Common myeloid progenitor, CD34-positive (primary cell): ENCODE results near the gene RANGAP1.
A peak's percentile ranks its signal among the peaks of the same experiment; 100 is the strongest.

Experiments
- CTCF ChIA-PET: fragments of 350-600 bp; sonication (Branson Sonifier 250); formaldehyde crosslinking; loops from one replicate; lab custom pipeline; 2021; ENCODE audit warnings: antibody characterized with exemption; lab: Charles Lee
- POLR2A ChIA-PET: fragments of 350-600 bp; sonication (Branson Sonifier 250); formaldehyde crosslinking; loops from one replicate; lab custom pipeline; 2021; ENCODE audit warnings: antibody characterized with exemption; lab: Charles Lee
- DNase-seq, 3 donors: peaks; one replicate each; pipeline versions ENCODE4 v3.0.0 to v3.0.0-alpha.2; 2013
- H3K27ac ChIP-seq, 2 experiments: 1 replicate in 1 of 2; 2 replicates in 1 of 2; pipeline ENCODE4 v1.7.0; 2013; ENCODE audit warnings: inconsistent platforms in 2 of 2, low read length in 2 of 2, mild to moderate bottlenecking in 2 of 2, low read depth in 1 of 2, moderate library complexity in 1 of 2; ENCODE audit not compliant: severe bottlenecking in 2 of 2, insufficient read depth in 1 of 2, poor library complexity in 1 of 2
- H3K27me3 ChIP-seq, 5 experiments: replicated peaks in 2 of 5; 1 replicate in 3 of 5; 2 replicates in 2 of 5; pipeline versions ENCODE4 v1.6.1 to v1.7.0; 2013; ENCODE audit warnings: low read length in 4 of 5, mild to moderate bottlenecking in 2 of 5, moderate library complexity in 2 of 5, inconsistent platforms in 1 of 5; ENCODE audit not compliant: insufficient read depth in 5 of 5, control insufficient read depth in 4 of 5
- H3K36me3 ChIP-seq, 4 experiments: 1 replicate in 2 of 4; 2 replicates in 2 of 4; pipeline versions ENCODE4 v1.6.1 to v1.7.0; 2013; ENCODE audit warnings: low read length in 3 of 4, control low read depth in 1 of 4, mild to moderate bottlenecking in 1 of 4; ENCODE audit not compliant: control insufficient read depth in 4 of 4, insufficient read depth in 4 of 4
- H3K4me1 ChIP-seq, 4 experiments: 1 replicate in 3 of 4; 2 replicates in 1 of 4; pipeline versions ENCODE4 v1.6.1 to v1.7.1; 2013; ENCODE audit warnings: low read length in 3 of 4, mild to moderate bottlenecking in 3 of 4, control low read depth in 1 of 4, inconsistent platforms in 1 of 4, moderate library complexity in 1 of 4; ENCODE audit not compliant: control insufficient read depth in 4 of 4, insufficient read depth in 4 of 4; ENCODE audit errors: control extremely low read depth in 1 of 4
- H3K4me3 ChIP-seq, 7 experiments: 1 replicate in 4 of 7; 2 replicates in 3 of 7; pipeline versions ENCODE4 v1.5.1 to v1.7.0; 2013; ENCODE audit warnings: mild to moderate bottlenecking in 7 of 7, low read length in 6 of 7, moderate library complexity in 6 of 7, inconsistent platforms in 2 of 7, low read depth in 2 of 7, control low read depth in 1 of 7; ENCODE audit not compliant: insufficient read depth in 4 of 7, control insufficient read depth in 1 of 7; ENCODE audit errors: extremely low read depth in 1 of 7
- H3K9me3 ChIP-seq, 5 experiments: 1 replicate in 4 of 5; 2 replicates in 1 of 5; pipeline versions ENCODE4 v1.6.1 to v1.7.1; 2013; ENCODE audit warnings: low read length in 4 of 5, mild to moderate bottlenecking in 2 of 5, inconsistent platforms in 1 of 5, low read depth in 1 of 5, moderate library complexity in 1 of 5; ENCODE audit not compliant: control insufficient read depth in 4 of 5, insufficient read depth in 2 of 5; ENCODE audit errors: control extremely low read depth in 1 of 5
- WGBS: methylation state at CpG from one replicate; pipeline ENCODE4 v1.1.5; 2013; ENCODE audit not compliant: insufficient coverage; 5-methylcytosine and 5-hydroxymethylcytosine counted together

Gene RANGAP1

DNA sequence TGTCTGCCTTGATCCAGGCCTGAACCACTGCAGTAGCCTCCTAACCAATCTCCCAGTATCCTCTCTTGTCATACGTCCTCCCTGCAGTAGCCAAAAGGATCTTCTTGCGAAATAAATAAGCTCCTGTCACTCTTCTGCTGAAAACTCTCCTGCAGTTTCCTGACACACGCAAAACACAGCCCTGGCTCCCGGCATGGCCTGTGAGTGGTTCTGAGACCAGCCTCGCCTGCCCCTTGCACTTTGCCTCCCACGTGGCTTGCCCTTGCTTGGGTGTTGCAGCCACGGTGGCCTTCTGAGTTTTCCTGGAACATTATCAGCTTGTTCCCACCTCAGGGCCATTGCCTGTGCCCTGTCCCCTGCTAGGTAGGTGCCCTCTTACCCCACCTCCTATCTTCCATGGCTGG is 22.6 kb upstream of the RANGAP1 start:
- H3K4me3 ChIP-seq: no peak overlapping the region
- ChIA-PET POLR2A (no interaction called here), CTCF (interaction anchor here (0.6 kb wide), 1 partner anchor 1833 kb away, joined by 3 read pairs; no protein-coding TSS in a partner anchor)
- DNase-seq: no peak
- H3K27ac ChIP-seq: no peak overlapping the region
- H3K27me3 ChIP-seq: no peaks in the 10 kb centered on the region
- H3K36me3 ChIP-seq: peaks cover 0 to 31% (median 11%) of the 10 kb centered on the region in 4 experiments
- no peaks in the 10 kb centered on the region for H3K9me3 ChIP-seq
- WGBS: 95% methylated on average over 5 of the region's 7 CpGs
- H3K4me1 ChIP-seq: peaks cover 0 to 9% (median under 1%) of the 10 kb centered on the region in 4 experiments

GRCh38 chr22:41308054-41308453 is 22.1 kb upstream of the RANGAP1 start:
- ChIA-PET POLR2A (no interaction called here), CTCF (no interaction called here)
- WGBS: 86% methylated on average over 2 of the region's 3 CpGs
- no peaks in the 10 kb centered on the region for H3K27me3 ChIP-seq
- H3K27ac ChIP-seq: no peak overlapping the region
- no peak for DNase-seq
- H3K9me3 ChIP-seq: no peaks in the 10 kb centered on the region
- H3K4me1 ChIP-seq: peaks cover 0 to 12% (median 5%) of the 10 kb centered on the region in 4 experiments
- peaks cover 0 to 31% (median 11%) of the 10 kb centered on the region in 4 experiments for H3K36me3 ChIP-seq
- H3K4me3 ChIP-seq: no peak overlapping the region

DNA sequence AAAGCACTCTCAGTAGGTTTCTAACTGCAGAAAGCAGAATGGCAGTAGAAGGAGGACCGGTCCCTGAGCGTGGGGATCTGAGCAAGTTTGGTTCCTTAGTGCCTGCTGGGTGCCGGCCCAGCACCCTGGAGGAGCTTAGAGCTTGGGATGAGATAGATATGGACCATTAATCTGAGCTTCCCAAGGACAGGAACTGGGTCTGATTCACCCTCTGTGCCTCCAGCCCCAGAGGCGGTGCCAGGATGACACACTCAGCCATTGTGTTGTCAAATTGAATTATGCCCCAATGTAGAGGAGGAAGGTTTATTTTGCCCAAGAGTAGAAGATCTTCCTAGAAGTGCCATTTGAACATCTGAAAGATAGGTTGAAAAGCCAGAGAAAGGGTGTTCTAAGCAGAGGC is 19.7 kb upstream of the RANGAP1 start:
- H3K36me3 ChIP-seq: peaks cover 0 to 31% (median 11%) of the 10 kb centered on the region in 4 experiments
- CTCF ChIA-PET: no interaction called here
- no peak for DNase-seq
- H3K4me3 ChIP-seq: no peak overlapping the region
- H3K27ac ChIP-seq: no peak overlapping the region
- H3K9me3 ChIP-seq: no peaks in the 10 kb centered on the region
- WGBS: 100% methylated on average over 4 of the region's 4 CpGs
- H3K4me1 ChIP-seq: peaks cover 3 to 25% (median 14%) of the 10 kb centered on the region in 4 experiments
- H3K27me3 ChIP-seq: no peaks in the 10 kb centered on the region
- POLR2A ChIA-PET: no interaction called here

GRCh38 chr22:41302811-41303210 is 16.8 kb upstream of the RANGAP1 start:
- DNase-seq: no peak
- H3K9me3 ChIP-seq: no peaks in the 10 kb centered on the region
- peaks cover 4 to 23% (median 14%) of the 10 kb centered on the region in 4 experiments for H3K4me1 ChIP-seq
- CTCF ChIA-PET: interaction anchor here (1.2 to 2.2 kb wide), 2 partner anchors 14 to 17 kb away, joined by 3 to 8 read pairs; partner anchors contain the start of gene RANGAP1
- POLR2A ChIA-PET: interaction anchor here (1.7 kb wide), 1 partner anchor 15 kb away, joined by 5 read pairs; no protein-coding TSS in a partner anchor
- WGBS: 0% methylated on average over 3 of the region's 5 CpGs
- H3K4me3 ChIP-seq: peak overlapping the region; percentile 71 to 95 (median 87)
- peak overlapping the region; percentile 78 to 89 for H3K27ac ChIP-seq
- H3K27me3 ChIP-seq: no peaks in the 10 kb centered on the region
- H3K36me3 ChIP-seq: peaks cover 0 to 24% (median 5%) of the 10 kb centered on the region in 4 experiments

- H3K4me1 ChIP-seq: peaks cover 4 to 17% (median 14%) of the 10 kb centered on the region in 4 experiments
- no peaks in the 10 kb centered on the region for H3K27me3 ChIP-seq
- WGBS: under 1% methylated on average over 39 of the region's 60 CpGs
- H3K9me3 ChIP-seq: no peaks in the 10 kb centered on the region
- peaks cover 0 to 19% (median 3%) of the 10 kb centered on the region in 4 experiments for H3K36me3 ChIP-seq
- ChIA-PET CTCF (interaction anchor here (1.1 to 2.2 kb wide), 3 partner anchors 13 to 65 kb away, joined by 3 to 8 read pairs (median 3); partner anchors contain the start of gene RANGAP1), POLR2A (interaction anchor here (1.1 to 1.7 kb wide), 3 partner anchors 14 to 76 kb away, joined by 3 to 9 read pairs (median 5); partner anchors contain the start of gene RANGAP1)
- peak overlapping the region; percentile 78 to 89 for H3K27ac ChIP-seq
- DNase-seq: peak in 1 of 3 donors; percentile 8
- peak overlapping the region; percentile 71 to 95 (median 87) for H3K4me3 ChIP-seq
Measured at GRCh38 chr22:41302021-41302767, 16.2 kb upstream of the RANGAP1 start.

GRCh38 chr22:41301085-41302020 is 15.4 kb upstream of the RANGAP1 start, which contains the start of gene ZC3H7B:
Gene ZC3H7B, plus strand, starts transcription at chr22:41301525. Its CDS starts 19,136 bp downstream, at chr22:41320661.
- CTCF ChIA-PET: interaction anchor here (0.9 to 2.2 kb wide), 3 partner anchors 9 to 66 kb away, joined by 3 to 8 read pairs (median 3); no protein-coding TSS in a partner anchor
- H3K4me1 ChIP-seq: peaks cover 4 to 16% (median 14%) of the 10 kb centered on the region in 4 experiments
- peaks cover 0 to 14% (median 2%) of the 10 kb centered on the region in 4 experiments for H3K36me3 ChIP-seq
- peak within 1 kb of the TSS; percentile 71 to 95 (median 87) for H3K4me3 ChIP-seq
- 0% methylated on average over 41 of the region's 74 CpGs for WGBS
- POLR2A ChIA-PET: interaction anchor here (0.6 to 1.7 kb wide), 4 partner anchors 13 to 99 kb away, joined by 3 to 9 read pairs (median 6); partner anchors contain the start of gene RANGAP1
- H3K27ac ChIP-seq: peak within 1 kb of the TSS; percentile 78 to 89
- H3K27me3 ChIP-seq: no peaks in the 10 kb centered on the region
- DNase-seq: peak; percentile 75 to 90 (median 88)
- H3K9me3 ChIP-seq: no peaks in the 10 kb centered on the region
